ENCODE data around the gene IGFLR1.
A peak's percentile ranks its signal among the peaks of the same experiment; 100 is the strongest.
"Not testable (repeated sequence)": the region's sequence is repeated elsewhere in the genome, so short reads cannot be mapped to it uniquely, and the experiment has no call there.

IGFLR1 gene

DNA sequence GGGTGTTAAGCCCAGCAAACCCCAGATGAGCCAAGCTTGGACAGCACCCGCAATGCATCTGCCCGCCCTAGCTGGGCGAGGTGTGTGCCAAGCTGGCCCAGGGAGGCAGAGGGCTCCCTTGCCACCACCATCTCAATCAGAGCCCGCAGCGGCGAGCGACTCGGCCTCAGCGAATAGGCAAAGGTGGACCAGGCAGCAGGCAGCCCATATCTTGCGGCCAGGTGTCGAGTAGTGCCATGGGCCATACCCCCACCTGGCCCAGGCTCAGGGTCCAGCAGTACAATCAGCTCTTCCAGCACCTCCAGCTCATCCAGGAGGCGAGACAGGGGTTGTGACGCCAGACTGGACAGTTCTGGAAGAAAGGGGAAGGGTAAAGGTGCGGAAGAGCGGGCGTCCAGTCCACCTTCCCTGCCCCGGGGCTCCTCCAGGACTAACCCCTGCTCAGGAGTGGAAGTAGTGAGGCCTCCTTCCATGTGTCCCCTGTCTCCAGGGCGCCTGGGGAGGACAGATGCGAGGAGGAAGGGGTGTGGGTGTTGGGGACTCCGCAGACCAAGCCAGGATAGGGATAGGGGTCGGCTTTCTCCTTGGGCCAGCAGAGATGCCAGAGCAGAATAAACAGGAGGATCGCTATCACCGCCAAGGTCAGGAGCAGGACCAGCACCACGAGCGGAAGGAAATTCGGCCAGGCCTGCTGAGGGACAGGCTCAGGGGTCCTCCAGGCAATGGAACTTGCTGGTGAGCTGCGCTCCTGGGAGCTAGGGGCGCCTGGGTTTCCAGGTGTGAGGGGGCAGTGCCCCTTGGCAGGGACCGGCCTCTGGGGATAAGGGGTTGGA is 2.8 kb downstream of the IGFLR1 start:
- DNase-seq, result no peak

DNA sequence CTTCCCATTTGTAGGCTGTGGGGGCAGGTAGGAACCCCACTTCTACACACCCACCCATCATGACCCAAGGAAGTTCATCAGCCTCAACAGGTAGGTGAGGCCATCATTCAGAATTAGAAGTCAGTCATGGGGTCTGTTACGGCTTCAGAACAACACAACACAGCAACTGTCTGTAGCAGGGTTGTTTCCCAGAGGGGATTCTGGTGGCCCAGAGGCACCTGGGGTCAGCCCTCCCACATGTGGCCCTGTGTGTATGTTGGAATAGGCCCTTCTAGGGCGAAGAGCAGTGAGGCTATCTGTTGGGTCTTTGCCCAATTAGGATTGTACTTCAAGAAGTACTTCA is 3.4 kb downstream of the IGFLR1 start:
- DNase-seq, result no peak

DNA sequence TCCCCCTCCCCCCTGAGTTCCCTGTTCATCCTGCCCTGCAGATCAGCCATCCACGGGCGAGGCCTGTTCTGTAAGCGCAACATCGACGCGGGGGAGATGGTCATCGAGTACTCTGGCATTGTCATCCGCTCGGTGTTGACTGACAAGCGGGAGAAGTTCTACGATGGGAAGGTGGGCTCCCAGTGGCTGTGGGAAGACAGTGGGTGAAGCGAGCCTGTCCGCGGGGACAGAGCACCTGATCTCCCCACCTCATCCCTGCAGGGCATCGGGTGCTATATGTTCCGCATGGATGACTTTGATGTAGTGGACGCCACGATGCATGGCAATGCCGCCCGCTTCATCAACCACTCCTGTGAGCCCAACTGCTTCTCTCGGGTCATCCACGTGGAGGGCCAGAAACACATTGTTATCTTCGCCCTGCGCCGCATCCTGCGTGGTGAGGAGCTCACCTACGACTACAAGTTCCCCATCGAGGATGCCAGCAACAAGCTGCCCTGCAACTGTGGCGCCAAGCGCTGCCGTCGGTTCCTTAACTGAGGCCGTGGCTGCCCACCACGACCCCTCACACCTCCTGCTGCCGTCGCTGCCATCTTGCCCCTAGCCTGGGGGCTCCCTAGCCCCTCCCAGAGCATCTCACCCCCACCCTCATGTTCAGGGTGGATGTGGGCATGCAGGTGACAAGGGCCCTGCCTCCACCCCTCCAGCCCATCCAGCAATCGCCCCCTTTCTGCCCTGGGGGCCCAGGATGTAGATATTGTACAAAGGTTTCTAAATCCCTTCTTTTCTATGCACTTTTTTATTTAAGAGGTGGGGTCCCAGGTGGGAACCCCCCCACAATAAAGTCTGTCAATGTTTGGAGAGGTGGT is 4.0 kb downstream of the IGFLR1 start:
- no peak for DNase-seq

DNA sequence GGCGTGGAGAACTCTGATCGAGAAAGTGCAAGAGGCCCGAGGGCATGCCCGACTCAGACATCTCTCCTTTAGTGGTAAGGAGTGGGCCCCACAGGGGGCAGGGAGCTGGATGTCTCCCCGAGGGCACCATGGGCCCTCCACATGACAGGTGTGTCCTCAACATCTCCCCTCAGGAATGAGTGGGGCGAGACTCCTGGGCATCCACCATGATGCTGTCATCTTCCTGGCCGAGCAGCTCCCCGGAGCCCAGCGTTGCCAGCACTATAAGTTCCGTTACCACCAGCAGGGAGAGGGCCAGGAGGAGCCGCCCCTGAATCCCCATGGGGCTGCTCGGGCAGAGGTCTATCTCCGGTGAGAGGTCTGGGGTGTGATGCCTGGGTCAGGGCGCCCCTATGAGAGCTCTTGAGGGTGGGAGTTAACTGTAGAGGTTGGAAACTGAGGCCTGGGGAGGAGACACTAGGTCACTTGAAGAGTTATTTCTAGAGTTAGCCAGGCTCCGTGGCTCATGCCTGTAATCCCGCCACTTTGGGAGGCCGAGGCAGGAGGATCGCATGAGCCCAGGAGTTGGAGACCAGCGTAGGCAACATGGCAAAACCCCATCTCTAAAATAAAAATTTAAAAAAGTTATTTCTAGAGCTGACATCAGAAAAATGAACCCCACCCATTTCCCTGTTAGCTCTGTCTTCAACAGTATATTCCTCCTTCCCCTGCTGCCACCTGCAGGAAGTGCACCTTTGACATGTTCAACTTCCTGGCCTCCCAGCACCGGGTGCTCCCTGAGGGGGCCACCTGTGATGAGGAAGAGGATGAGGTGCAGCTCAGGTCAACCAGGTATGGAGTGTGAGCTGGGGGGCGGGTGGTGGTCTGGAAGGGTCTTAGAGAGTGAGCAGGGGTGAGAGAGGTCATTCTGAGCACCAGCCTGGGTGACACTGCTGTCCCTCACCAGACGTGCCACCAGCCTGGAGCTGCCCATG is 5.1 kb downstream of the IGFLR1 start:
- peak in 1 of 2 donors; percentile 41 for DNase-seq

DNA sequence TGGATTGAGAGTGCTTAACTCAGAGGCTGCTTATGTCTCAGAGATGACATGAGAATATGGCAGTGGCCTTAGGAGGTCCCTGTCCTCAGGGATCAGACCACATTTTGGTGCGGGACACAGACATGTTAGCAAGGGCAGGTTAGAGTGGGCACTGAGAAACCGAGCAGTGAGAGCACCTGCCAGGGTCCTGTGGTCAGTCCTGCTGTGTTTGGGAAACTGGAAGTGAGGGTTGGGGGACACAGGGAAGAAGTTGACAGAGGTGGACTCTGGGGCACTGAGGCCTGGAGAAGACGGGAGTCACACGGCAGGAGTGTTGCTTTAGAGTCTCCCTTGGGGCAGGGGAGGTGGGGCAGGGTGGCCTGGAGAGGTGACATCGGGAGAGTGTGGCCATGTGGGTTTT is 7.4 kb downstream of the IGFLR1 start:
- DNase-seq, result no peak

DNA sequence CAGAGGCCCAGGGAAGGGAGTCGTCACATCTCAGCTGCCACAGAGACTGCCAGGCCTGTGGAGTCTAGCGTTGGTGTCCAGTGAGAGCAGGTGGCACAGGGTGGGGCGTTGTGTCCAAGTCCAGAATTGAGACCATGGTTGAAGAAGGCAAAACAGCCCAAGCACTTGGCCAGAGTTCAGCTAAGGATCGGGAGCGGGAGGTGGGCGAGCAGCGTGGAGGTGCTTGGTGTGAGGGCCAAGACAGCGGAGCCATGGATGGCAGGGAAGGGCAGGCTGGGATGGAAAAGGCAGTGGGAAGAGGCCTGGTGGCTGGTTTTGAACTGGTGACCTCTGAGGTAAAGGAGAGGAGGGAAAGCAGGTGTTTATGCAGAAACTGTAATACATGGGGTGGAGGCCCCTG is 8.0 kb downstream of the IGFLR1 start:
- no peak for DNase-seq

DNA sequence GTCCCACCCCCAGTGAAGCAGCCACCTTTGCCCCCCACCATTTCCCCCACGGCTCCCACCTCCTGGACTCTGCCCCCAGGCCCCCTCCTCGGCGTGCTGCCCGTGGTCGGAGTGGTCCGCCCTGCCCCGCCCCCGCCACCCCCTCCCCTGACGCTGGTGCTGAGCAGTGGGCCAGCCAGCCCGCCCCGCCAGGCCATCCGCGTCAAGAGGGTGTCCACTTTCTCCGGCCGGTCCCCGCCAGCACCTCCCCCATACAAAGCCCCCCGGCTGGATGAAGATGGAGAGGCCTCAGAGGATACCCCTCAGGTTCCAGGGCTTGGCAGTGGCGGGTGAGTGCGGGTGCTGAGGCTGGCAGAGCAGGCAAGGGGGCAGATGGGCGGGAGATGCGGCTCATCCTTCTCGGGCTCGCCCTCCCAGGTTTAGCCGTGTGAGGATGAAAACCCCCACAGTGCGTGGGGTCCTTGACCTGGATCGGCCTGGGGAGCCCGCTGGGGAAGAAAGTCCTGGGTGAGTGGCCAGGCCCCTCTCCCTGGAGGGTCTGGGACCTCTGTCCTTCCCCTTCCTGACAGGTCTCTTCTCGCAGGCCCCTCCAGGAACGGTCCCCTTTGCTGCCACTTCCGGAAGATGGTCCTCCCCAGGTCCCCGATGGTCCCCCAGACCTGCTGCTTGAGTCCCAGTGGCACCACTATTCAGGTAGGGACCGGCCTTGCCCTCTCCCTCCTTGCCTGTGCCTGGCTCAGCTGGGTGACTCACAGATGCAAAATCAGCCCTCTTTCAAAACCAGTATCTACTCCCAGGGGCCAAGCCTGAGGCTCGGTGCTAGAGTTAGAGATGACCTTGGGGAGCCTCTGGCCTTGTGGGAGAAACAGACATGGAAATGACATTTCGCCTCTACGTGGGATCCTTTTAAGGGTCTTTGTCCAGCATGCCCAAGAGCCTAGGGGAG is 8.8 kb downstream of the IGFLR1 start:
- no peak for DNase-seq

DNA sequence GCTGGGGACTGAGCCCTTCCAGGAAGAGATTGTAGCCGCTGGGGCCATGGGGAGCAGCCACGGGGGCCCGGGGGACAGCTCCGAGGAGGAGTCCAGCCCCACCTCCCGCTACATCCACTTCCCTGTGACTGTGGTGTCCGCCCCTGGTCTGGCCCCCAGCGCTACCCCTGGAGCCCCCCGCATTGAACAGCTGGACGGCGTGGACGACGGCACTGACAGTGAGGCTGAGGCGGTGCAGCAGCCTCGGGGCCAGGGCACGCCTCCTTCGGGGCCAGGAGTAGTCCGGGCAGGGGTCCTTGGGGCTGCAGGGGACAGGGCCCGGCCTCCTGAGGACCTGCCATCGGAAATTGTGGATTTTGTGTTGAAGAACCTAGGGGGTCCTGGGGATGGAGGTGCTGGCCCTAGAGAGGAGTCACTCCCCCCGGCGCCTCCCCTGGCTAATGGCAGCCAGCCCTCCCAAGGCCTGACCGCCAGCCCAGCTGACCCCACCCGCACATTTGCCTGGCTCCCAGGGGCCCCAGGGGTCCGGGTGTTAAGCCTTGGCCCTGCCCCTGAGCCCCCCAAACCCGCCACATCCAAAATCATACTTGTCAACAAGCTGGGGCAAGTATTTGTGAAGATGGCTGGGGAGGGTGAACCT is 9.6 kb downstream of the IGFLR1 start:
- DNase-seq, result no peak

DNA sequence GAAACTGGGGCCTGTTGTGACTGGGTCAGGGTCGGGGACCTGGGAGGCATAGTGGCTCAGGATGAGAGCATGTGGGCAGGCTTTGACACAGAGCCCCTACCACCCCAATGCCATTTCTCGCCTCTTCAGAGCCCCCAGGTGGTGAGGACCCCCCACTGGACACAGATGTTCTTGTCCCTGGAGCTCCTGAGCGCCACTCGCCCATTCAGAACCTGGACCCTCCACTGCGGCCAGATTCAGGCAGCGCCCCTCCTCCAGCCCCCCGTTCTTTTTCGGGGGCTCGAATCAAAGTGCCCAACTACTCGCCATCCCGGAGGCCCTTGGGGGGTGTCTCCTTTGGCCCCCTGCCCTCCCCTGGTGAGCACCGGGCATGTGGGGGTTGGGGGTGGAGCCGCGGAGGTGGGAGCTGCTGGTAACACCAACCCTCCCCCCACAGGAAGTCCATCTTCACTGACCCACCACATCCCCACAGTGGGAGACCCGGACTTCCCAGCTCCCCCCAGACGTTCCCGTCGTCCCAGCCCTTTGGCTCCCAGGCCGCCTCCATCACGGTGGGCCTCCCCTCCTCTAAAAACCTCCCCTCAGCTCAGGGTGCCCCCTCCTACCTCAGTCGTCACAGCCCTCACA is 10.4 kb downstream of the IGFLR1 start:
- no peak for DNase-seq

DNA sequence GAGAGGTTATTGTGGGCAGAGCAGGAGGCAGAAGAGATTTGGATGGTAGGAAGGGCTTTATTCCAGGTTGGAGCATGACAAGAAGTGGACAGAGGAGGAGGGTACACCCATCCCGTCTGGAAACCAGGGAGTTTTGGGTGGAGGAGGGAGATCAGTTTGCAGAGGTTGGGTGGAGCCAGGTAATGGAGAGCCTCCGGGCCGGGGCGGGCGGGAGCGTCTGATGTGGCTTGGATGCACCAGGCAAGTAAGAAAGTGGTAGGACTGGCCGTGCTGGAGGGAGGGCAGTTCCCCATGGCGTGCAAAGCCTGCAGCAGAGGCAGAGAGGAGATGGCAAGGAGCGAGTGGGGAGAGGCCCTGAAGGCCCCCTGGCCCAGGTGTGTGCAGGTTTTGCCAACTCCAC is 10.9 kb downstream of the IGFLR1 start:
- no peak for DNase-seq

DNA sequence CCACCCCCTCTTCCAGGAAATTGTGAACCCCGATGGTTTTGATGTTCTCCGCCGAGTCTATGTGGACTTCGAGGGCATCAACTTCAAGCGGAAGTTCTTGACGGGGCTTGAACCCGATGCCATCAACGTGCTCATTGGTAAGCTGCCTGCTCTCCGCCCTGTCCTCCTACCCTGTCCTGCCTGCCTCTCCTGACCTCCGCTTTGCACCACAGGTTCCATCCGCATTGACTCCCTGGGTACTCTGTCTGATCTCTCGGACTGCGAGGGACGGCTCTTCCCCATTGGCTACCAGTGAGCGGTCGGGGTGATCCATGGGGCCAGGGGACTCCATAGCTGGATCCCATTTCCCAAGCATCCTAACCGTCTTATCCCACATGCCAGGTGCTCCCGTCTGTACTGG is 11.9 kb downstream of the IGFLR1 start:
- no peak for DNase-seq

DNA sequence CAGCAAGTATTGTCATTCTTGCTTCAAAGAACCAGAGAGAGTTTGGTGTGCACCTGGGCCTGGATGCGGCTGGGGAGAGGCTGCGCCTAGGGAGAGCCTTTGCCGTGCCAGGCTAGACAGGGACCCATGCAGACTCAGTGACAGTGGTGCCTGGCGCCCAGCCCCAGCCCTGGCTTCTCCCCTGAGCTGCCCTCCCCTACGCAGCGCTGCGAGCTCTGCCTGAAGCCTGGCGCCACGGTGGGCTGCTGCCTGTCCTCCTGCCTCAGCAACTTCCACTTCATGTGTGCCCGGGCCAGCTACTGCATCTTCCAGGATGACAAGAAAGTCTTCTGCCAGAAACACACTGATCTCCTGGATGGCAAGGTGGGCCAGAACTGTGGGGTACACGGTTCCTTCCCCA is 12.5 kb downstream of the IGFLR1 start:
- DNase-seq, result no peak

DNA sequence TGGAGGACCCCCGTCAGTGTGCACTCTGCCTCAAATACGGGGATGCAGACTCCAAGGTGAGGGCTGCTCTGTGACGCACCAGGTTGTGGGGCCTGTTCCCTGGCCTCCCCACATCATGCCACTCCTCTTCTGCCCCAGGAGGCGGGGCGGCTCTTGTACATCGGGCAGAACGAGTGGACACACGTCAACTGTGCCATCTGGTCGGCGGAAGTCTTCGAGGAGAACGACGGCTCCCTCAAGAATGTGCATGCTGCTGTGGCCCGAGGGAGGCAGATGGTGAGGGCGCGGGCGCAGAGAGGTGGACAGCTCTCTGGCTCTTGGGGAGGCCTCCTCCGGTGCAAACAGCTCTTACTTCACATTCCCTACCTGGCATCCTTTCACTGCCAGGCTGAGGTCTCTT is 13.2 kb downstream of the IGFLR1 start:
- DNase-seq, result no peak

DNA sequence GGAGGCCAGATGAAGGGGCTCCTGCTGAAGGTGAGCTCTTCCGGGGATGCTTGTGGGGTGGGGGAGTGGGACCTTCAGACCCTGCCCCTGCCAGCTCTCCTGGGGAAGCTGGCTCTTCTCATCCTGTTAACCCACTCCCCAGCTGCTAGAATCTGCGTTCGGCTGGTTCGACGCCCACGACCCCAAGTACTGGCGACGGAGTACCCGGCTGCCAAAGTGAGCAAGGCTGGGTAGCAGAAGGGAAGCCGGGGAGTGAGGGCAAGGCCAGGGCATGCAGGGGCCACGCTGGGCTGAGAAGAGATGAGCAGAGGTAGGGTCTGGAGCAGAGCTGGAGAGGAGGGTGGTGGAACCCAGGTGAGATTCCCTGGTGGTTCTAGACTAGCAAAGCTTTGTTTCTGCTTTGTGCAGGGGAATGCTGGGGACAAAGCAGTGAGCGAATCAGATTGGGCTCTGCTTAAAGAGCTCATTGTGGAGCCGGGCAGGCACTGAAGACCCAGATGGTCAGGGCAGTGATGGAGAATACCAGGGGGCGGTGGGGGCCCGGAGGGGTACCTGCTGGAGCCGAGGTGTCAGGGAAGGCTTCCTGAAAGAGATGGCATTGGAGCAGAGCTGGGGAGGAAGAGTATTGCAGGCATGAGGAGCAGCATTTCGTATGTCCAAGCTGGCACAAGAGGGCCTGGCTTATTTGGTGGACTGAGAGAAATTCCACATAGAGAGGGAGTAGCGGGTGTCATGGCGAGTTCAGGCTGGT is 14.1 kb downstream of the IGFLR1 start:
- DNase-seq, result no peak

DNA sequence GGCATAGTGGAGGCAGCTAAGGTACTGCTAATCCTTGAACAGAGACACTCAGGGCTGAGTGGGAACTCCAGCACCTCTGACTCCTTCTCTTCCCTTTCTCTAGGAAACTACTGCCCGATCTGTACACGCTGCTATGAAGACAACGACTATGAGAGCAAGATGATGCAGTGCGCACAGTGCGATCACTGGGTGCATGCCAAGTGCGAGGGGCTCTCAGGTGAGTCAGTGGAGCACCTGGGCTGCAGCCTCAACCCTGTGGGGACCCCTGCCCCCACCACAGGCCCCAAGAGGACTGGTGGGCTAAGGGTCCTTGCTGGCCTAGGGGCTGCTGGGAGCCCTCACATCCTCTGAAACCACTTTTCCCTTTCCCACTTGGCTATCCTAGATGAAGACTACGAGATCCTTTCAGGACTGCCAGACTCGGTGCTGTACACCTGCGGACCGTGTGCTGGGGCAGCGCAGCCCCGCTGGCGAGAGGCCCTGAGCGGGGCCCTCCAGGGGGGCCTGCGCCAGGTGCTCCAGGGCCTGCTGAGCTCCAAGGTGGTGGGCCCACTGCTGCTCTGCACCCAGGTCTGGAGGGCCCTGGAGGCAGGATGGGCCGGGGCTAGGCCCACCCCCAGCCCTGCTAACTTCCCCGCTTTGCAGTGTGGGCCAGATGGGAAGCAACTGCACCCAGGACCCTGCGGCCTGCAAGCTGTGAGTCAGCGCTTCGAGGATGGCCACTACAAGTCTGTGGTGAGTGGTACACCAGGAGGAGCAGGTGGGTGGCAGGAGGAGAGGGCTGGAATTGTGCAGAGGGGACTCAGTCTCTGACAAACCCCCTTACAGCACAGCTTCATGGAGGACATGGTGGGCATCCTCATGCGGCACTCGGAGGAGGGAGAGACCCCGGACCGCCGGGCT is 14.9 kb downstream of the IGFLR1 start:
- no peak for DNase-seq

DNA sequence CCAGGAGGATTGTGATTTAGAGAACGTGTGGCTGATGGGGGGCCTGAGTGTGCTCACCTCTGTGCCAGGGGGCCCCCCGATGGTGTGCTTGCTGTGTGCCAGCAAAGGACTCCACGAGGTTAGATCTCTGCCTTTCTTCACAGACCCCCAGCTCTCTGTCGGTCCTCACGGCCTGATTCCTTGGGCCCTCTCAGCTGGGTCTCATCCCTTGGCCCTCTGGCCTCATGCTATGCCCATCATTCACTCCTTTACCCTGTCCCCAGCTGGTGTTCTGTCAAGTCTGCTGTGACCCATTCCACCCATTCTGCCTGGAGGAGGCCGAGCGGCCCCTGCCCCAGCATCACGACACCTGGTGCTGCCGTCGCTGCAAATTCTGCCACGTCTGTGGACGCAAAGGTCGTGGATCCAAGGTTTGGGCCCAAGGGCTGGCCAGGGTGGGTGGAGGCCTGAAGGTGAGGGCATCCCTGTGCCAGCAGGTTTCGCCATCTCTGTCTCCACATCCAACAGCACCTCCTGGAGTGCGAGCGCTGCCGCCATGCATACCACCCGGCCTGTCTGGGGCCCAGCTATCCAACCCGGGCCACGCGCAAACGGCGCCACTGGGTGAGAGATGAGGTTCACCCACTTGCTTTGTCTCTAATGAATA is 16.9 kb downstream of the IGFLR1 start:
- DNase-seq, result no peak

DNA sequence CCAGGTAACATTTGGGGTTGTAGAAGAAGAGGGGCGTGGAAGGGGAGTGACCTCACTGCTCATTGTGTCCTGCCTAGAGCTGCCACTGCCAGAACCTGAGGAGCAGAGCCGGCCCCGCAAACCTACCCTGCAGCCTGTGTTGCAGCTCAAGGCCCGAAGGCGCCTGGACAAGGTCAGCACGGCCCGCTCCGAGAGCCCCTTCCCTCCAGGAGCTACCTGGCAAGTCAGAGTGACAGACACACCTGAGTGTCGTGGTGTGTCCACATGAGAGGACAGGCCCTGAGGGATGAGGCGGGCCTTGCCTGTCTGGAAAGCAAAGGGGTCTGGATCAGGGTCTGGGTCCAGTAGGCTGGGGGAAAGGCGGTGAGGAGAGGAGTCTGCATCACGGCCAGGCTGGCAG is 17.7 kb downstream of the IGFLR1 start:
- DNase-seq, result no peak

DNA sequence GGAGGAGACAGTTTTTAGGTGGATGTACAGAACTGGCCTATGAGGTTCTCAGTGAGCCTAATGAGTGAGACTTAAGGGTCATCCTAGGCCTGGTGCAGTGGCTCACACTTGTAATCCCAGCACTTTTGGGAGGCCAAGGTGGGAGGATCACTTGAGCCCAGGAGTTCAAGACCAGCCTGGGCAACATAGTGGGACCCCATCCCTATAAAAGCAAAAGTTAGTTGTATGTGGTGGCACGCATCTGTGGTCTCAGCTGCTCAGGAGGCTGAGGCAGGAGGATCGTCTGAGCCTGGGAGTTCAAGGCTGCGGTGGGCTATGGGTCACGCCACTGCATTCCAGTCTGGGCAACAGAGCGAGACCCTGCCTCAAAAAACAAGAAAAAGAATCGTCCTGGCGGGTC is 18.1 kb downstream of the IGFLR1 start:
- DNase-seq, result not testable (repeated sequence)

DNA sequence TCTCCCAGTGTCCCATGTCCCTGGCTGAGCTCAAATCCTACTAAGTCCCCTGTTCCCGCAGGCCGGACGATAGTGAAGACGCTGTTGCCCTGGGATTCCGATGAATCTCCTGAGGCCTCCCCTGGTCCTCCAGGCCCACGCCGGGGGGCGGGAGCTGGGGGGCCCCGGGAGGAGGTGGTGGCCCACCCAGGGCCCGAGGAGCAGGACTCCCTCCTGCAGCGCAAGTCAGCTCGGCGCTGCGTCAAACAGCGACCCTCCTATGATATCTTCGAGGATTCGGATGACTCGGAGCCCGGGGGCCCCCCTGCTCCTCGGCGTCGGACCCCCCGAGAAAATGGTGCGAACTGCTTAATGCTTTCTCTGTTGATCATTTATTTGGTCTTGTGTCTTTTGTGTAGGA is 18.6 kb downstream of the IGFLR1 start:
- DNase-seq, result no peak

Data from CD4-positive, alpha-beta T cell treated with Interferon alpha-2 for 1 hour (primary cell).